SW480 (cell line): ENCODE measurements around the gene TMEM107.
"Not testable (repeated sequence)": the region's sequence is repeated elsewhere in the genome, so short reads cannot be mapped to it uniquely, and the experiment has no call there.

Experiments used
- DNase-seq: peaks from one replicate; pipeline ENCODE4 v3.0.0-alpha.2; 2016; ENCODE audit warnings: low spot score

The TMEM107 gene

GRCh38 chr17:8176197-8176940 is at the start of gene TMEM107:
TSS of gene TMEM107 (minus strand) at chr17:8176380. CDS start at chr17:8176286, 94 bp downstream.
- peak; percentile 81 for DNase-seq

- DNase-seq: no peak
Measured at GRCh38 chr17:8224891-8225812, 49.0 kb upstream of the TMEM107 start.

- DNase-seq: peak; percentile 90
Measured at GRCh38 chr17:8223356-8224126, 47.4 kb upstream of the TMEM107 start.

- DNase-seq: peak; percentile 94
Measured at GRCh38 chr17:8222630-8223355, 46.6 kb upstream of the TMEM107 start.

DNA sequence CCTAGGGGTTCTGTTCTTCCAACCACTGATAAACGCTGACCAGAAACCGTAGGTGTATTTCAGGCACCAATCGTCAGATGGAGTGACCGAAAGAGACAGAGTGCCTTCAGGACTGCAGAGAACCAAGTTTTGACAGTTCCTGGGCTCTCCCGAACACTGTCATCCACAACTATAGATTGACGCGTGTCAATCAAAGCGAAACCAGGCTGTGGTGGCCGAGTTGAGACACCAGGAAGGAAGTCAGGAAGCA is 46.1 kb upstream of the TMEM107 start:
- DNase-seq: peak; percentile 94

DNA sequence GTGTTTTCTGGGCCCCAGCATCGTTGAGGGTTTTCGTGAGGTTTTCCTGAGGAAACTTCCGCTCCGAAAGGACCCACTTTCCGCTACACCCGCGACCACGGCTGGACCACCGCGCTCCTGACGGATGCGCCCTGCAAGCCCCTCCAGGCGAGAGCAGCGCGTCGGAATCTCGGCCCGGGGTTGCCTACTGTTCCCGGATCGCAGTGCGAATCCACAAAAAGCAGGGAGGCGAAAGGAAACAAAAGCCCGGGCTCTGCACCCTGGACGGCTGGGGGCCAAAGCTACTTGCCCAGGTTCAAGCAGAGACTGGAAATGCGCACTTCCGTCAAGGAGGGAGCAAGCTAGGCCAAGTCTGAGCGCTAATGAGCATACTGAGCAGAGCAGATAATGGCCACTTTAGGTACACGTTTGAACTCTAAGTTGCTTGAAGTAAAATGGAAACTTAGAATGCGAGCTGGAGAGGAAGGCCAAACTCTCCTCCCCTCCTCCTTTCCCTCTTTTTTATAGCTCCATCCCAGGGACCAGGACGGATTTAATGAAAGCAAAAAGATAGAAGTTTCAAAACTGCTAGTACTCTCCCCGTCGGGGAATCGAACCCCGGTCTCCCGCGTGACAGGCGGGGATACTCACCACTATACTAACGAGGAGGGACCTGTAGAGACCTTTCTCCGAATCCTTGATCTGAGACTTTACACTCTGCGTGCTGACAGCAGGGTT is 45.6 kb upstream of the TMEM107 start:
- peak; percentile 91 for DNase-seq

- DNase-seq: peak; percentile 92
Measured at GRCh38 chr17:8220783-8221662, 44.8 kb upstream of the TMEM107 start.

DNA sequence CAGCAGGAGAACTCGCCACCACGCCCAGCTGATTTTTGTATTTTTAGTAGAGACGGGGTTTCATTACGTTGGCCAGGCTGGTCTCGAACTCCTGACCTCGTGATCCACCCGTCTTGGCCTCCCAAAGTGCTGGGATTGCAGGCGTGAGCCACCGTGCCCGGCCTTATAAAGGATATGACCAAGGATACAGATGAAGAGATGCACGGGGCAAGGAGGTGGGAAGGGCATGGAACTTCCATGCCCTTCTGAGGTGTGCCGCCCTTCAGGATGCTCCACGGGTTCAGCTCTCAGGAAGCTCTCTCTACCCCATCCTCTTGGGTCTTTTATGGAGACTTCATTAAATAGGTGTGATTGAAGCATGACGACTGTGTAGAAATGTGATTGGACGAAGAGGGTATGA is 37.8 kb upstream of the TMEM107 start:
- DNase-seq: not testable (repeated sequence)

- DNase-seq: no peak
Measured at GRCh38 chr17:8212312-8213180, 36.4 kb upstream of the TMEM107 start.

GRCh38 chr17:8210761-8211458 is 34.7 kb upstream of the TMEM107 start:
- DNase-seq: no peak

DNA sequence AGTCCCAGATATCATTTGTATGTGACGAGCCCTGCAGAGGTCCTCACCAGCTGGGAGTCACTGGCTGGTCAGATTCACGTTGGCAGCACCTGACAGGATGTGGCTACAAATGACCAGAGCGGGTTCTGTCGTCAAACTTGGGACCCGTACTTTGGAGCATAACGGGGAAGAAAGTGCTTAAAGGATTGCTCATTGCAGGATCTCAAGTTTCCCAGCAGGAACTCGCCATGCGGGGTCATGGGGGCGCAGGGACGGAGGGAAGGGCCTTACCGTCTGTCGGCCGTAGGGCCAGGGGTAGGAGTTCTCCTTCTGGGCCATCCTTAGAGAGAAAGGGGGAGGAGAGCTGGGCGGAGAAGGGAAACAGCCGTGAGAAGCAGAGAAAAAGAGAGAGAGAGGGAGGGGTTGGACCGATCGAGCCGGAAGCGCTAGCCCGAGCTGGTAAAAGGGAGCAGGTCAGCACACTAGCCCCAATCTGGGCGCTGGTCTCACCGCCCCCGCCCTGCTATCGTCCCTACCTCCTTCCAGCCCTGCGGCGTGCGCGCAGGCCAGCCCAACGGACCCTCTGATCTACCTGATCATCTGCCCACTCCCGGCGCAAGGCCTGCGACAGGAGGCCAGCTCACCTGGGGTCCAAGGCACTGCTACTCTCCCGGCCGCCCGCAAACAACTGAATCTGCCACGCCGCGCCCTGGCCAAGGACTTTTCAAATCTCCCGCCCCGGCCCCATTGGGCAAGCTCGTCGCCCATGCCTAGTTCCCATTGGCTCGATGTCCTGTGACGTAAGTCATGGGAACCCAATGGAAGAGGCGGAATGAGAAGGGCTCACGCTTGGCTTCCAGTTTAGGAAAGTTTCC is 34.0 kb upstream of the TMEM107 start, which contains the start of gene AURKB:
Gene AURKB (minus strand): TSS at position 669 of the 854 bp plus-strand sequence. CDS start 351 bp downstream, at position 318.
- DNase-seq: peak; percentile 95

DNA sequence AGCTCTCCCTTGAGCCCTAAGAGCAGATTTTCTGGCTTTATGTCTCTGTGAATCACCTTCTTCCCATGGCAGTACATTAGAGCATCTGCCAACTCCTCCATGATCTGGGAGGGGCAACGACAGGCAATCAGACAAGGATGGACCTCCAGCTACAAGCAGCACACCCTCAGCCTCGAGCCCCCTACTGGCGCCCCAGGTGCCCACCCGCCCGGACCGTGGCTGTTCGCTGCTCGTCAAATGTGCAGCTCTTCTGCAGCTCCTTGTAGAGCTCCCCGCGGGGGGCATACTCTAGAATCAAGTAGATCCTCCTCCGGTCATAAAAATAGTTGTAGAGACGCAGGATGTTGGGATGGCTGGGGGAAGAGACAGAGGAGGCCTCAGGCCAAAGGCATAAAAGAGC is 30.4 kb upstream of the TMEM107 start:
- no peak for DNase-seq

DNA sequence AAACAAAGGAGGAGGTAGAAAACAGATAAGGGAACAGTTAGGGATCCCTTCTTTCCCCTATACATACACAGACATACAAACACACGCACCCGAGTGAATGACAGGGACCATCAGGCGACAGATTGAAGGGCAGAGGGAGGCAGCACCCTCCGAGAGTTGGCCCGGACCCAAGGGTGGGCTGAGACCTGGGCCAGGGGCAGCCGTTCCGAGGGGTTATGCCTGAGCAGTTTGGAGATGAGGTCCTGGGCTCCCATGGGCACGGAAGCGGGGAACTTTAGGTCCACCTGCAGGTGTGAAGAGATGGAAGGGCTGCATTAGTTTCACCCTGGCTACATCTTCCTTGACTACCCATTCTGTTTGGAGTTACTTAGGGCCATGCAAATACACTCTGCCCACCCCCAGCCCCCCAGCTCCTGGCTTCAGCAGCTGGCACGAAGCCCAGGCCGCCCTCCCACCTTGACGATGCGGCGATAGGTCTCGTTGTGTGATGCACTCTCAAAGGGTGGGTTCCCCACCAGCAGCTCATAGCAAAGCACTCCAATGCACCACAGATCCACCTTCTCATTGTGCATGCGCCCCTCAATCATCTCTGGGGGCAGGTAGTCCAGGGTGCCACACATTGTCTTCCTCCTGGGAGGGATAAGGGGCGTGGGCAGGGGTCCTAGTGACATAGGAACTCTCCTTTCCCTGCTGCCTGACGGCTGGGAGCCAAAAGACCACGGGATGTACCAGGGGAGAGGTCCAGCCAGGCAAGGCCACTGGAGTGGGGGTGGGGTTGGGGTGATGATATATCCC is 28.8 kb upstream of the TMEM107 start:
- no peak for DNase-seq

- peak; percentile 95 for DNase-seq
Measured at GRCh38 chr17:8192070-8192815, 16.1 kb upstream of the TMEM107 start.

DNA sequence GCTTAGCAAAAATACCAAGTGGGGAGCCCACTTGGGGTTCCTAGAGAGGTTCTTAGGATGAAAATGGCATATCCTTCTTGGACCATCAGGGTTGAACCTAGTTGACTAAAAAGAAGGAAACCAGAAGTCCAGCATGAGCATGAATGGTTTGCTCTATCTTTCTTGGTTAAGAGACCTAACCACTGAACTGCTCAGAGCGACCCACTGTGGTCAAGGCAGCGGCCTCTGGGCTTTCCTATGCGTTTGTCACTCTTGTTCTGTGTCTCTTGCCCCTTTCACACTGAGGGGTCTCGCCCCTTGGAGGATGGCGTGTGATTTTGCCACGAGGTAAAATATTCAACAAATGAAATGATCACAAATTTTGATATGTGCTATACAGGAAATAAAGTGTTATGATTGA is 14.3 kb upstream of the TMEM107 start:
- DNase-seq: no peak
